HG03097 (cell line): Measurements from ENCODE around the gene PSD.

Experiments
- ATAC-seq: cut with Tn5 transposase; IDR thresholded peaks from one replicate; pipeline ENCODE4 v1.9.1; 2021; ENCODE audit not compliant: unreplicated experiment, low FRiP score

PSD gene

DNA sequence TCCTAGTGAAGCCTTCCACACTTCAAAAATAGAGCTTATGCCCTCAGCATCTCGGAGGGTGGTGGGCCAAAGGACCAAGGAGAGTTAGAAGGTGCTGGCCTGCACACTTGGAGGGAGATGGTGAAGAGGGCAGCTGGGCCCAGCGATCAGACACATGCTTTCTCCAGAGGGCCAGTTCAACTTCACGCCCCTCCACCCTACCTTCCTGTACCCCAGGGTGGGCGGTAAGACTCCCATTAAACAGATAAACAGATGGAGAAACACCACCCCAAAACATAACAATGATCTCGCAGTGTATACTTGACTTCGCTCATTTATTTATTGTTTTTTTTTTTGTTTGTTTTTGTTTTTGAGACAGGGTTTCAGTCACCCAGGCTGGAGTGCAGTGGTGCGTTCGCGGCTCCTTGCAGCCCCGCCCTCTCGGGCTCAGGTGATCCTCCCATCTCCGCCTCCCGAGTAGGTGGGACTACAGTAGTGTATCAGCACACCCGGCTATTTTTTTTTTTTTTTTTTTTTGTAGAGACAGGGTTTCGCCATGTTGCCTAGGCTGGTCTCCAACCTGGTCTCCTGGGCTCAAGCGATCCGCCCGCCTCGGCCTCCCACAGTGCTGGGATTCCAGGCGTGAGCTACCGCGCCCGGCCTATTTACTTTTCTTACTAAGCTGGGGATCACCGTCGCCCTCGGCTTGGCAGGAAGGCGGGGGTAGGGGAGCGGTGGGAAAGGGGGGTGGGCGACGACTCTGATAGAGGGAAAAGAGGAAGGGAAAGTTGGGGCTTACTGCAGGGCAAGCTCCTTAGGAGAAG is 30.9 kb upstream of the PSD start:
- no peak for ATAC-seq

DNA sequence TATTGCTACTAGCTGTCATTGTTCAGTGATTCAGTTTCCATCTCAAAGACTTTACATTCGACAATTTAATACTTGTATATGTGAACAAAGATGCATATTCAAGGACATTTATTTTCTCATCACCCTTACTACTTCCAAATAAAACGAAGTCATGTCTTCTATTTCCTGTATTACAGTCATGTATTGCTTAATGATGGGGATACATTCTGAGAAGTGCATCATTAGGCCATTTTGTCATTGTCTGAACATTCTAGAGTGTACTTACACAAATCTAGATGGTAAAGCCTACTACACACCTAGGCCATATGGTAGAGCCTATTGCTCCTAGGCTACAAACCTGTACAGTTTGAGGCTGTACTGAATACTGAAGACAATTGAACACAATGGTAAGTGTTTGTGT is 26.3 kb upstream of the PSD start:
- no peak for ATAC-seq

DNA sequence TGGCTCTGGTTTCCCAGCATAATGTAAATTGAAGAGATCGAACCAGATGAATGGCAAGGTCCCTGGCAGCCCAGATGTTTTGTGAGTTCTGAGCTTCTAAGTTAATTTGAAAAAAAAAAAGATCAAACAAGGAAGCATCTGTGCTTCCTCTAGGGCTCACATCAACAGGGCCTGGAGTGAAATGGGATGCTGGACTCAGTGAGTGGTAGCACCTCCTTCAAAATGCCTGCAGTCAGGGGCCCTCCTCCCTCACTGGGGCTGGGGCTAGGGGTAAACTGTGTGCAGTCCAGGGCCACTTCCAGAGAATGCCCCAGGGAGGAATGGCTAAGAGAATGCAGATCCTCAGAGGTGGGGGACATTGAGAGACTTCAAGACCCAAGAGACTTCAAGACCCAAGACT is 19.8 kb upstream of the PSD start:
- ATAC-seq: no peak

- ATAC-seq: no peak
Measured at GRCh38 chr10:102437515-102437914, 18.9 kb upstream of the PSD start.

GRCh38 chr10:102436312-102436711 is 17.7 kb upstream of the PSD start:
- no peak for ATAC-seq

- ATAC-seq: no peak
Measured at GRCh38 chr10:102435529-102436233, 17.1 kb upstream of the PSD start.

DNA sequence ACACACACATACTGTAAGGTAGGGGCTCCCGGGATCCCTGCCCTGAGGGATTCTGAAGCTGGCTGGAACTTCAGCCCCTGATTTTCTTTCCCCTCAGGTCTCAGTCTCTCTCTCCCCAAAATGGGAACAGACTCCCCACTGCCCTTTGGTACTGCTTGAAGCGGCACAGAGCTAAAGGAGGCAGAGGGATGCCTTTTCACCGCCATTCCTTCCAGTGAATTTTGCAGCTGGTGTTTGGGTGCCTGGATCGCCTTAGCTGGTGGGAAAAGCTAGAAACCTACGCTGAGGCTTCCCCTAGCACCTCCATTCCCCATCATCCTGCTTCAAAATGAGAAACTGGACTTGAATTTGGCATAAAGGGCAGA is 16.5 kb upstream of the PSD start:
- no peak for ATAC-seq

DNA sequence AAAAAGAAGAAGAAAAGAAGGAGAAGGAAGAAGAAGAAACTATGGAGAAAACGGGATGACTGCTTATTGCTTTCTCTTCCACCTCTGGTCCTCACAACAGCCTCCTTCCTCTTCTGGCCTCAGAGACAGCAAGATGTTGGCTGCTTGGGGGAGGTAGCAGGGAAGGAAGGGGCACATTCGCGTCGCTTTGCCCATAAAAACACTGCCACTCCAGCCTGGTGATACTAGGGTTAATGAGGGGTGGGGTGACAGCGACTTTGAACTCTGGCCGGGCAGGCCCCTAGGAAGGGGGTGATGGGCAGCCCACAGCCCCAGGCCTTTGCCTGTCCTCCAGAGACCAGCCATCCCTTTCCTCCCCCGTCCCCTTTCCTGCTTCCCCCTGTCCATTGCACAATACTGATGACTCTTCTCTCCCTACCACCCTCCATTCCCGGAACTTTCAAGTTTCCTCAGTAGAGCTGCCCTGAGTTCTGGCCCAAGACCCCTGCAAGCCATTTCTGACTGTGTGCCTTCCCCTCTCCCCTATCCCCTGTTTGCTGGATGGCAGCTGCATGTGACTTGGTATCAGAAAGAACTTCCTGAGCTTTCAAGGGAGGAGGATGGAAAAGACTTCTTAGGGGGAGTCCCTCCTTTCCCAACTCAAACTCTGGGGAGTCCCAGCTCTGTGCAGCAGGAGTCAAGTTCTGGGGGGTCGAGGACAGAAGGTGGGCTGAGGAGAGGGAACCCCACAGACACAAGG is 16.0 kb upstream of the PSD start:
- ATAC-seq: no peak

DNA sequence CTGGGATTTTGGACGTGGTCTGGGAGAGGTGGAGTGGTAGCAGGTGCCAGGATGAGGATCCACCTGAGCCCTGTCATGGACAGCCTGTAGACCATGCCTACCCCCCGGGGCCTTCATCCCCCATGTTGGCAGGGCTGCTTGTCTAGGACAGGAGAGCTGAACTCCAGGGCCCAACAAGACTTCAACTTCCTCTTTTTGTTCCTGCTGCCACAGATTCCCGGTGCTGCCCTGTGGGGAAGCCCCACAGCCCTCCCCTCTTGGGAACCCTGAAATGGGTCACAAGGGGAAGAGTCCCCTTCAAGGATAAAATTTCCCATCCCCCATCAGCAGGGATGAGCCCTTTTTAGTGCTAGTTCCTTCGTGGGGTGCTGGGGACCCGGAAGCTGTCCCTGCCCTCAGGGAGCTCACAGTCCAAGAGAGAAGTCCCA is 15.0 kb upstream of the PSD start:
- no peak for ATAC-seq

GRCh38 chr10:102432162-102432950 is 13.8 kb upstream of the PSD start, which contains the start of gene CUEDC2:
Gene CUEDC2 (minus strand): TSS chr10:102432574. CDS start chr10:102425188, 7,386 bp downstream.
- peak; percentile 79 for ATAC-seq

DNA sequence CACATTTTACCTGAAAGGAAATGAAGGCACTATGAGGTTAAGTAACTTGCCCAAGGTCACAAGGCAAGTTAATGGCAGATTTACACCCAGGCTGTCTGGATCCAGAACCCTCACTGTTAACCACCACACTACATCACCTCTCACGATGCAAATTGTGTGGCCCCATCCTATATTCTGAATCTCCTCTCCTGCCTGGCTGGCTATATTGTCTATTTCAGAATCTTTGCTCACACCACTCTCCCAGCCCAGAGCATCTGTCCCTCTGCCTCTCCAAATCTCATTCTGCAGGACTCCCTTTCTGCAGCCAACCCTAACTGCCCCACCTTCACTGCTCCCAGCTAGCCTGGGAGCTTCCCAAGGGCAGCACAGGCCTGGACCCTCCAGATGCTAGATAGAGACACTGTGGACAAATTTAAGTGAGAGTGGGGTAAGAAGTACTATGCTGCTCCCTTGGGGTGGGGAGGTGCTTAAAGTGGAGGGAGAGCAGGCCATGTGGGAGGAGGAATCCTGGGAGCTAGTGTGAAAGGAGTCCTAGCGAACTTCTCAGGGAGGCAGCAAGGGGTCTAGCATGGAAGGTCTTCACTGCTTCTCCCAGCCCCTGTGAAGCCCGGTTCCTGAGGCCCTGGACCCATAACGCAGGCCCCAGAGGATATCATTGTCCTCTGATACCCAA is 13.0 kb upstream of the PSD start:
- ATAC-seq: no peak

DNA sequence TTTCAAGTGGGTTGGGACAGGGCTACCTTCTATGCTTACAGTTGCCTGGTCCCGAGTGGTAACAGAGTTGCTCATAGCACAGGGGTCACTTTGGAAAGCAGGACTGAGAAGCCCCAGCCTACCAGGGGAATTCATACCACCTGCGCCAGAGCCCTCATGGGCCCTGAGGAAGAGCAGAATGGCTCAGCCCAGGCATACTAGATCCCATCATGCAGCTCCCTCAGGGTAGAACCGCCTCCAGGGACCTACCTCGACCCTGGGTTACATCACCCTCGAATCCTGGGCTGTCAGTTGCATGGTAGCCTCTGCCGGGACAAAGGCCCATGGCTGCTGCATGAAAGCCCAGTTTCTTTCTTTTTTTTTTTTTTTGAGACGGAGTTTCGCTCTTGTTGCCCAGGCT is 10.9 kb upstream of the PSD start:
- ATAC-seq: no peak

DNA sequence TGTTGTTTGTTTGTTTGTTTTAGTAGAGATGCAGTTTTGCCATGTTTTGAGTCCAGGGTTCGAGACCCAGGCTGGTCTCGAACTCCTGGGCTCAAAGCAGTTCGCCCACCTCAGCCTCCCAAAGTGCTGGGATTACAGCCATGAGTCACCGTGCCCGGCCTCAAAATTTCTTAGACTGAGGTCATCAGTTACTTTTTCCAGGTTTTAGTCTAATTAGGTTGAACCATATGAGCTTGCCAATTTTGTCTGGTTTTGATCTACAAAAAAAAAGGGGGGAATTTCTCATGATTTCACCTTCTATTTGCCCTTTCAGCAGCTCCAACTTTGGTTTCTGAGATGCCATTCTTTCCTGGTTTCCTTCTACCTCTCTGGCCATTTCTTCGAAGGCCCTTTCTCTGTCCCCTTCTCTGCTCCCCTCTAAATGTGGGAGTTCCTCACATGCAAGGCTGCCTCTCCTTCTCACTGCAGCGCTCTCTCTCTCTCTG is 8.3 kb upstream of the PSD start:
- ATAC-seq: no peak

- no peak for ATAC-seq
Measured at GRCh38 chr10:102425444-102425843, 6.9 kb upstream of the PSD start.

DNA sequence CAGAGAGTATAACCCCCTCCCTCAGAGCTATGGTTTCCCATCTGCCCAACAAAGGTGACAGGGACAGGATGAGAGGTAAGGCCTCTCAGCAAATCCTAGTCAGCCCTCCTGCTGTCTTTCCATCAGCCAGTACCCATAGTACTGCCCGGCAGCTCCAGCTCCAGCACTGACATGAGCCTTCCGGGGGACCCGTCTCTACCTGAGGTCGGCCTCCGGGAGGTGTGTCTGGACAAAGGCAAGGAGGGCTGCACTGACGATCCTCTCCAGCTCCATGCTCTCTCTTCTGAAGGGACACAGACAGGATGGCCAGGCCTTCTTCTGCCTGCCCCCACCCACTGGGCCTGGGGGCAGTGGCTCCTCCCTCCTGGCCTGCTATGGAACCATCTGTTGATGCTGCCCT is 6.3 kb upstream of the PSD start:
- ATAC-seq: no peak

DNA sequence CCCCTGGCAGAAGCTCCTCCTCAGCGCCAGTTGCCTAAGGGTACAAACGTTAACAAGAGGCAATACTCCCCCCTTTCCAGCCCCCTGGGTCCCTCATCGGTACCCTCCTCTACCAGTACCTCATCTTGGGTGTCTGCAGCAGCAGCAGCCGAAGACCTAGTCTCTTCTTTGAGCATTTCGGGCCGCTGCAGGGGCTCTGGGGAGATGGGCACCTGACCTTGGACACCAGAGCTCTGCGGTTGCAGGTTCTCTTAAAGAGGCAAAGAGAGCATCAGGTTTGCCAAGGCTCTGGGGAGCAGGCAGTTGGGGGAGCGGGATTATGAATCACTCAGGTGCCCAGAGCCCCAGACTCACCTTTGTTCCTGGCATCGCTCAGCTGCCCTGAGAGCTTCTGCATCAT is 5.6 kb upstream of the PSD start:
- no peak for ATAC-seq

- ATAC-seq: no peak
Measured at GRCh38 chr10:102423372-102423968, 4.9 kb upstream of the PSD start.

- no peak for ATAC-seq
Measured at GRCh38 chr10:102422545-102423129, 4.1 kb upstream of the PSD start.
